Transverse colon (tissue), 4 donors: ENCODE data around the gene CDC42EP5. TPM values are rescaled to one million over a fixed set of nuclear protein-coding genes. Genes with fewer than 3 reads are reported as not detected.

Source experiments
- DNase-seq: peaks from one replicate; pipeline ENCODE4 v3.0.0-alpha.2; 2019
- H3K27ac ChIP-seq, 4 donors: fragments of 200-600 bp; sonication (generic); 2 replicates each; pipeline ENCODE4 v1.5.1; 2016 to 2018; ENCODE audit warnings: inconsistent platforms in 4 of 4
- H3K27me3 ChIP-seq: fragments of 200-600 bp; sonication (generic); 2 replicates; pipeline ENCODE4 v1.5.1; 2017; ENCODE audit warnings: inconsistent platforms
- H3K36me3 ChIP-seq, 4 donors: fragments of 200-600 bp; sonication (generic); 2 replicates each; pipeline ENCODE4 v1.5.1; 2017 to 2019; ENCODE audit warnings: inconsistent platforms in 4 of 4
- H3K4me1 ChIP-seq, 4 donors: fragments of 200-600 bp; sonication (generic); 2 replicates each; pipeline ENCODE4 v1.5.1; 2017 to 2020; ENCODE audit warnings: inconsistent platforms in 4 of 4
- H3K4me3 ChIP-seq, 4 donors: fragments of 200-600 bp; sonication (generic); 1 replicate in 1 of 4; 2 replicates in 3 of 4; pipeline versions ENCODE4 v1.5.1 to v1.6.1; 2017 to 2019; ENCODE audit warnings: inconsistent platforms in 4 of 4
- H3K9me3 ChIP-seq, 2 donors: fragments of 200-600 bp; sonication (generic); 2 replicates each; pipeline ENCODE4 v1.5.1; 2017 to 2019; ENCODE audit warnings: inconsistent platforms in 2 of 2
- CTCF ChIP-seq, 5 experiments: fragments of 200-600 bp in 3 of 5; fragments of 450-650 bp in 2 of 5; sonication (generic) in 3 of 5; IDR thresholded peaks; 1 replicate in 2 of 5; 2 replicates in 3 of 5; pipeline ENCODE4 v1.5.1; 2016 to 2017; ENCODE audit warnings: antibody characterized with exemption in 5 of 5, inconsistent platforms in 3 of 5, mild to moderate bottlenecking in 2 of 5, moderate library complexity in 1 of 5
- EP300 ChIP-seq: sonication (generic); formaldehyde crosslinking; IDR thresholded peaks from one replicate; pipeline ENCODE4 v1.6.1; 2017; ENCODE audit warnings: antibody characterized with exemption, low read depth
- POLR2A ChIP-seq: fragments of 450-650 bp; IDR thresholded peaks from one replicate; pipeline ENCODE4 v1.6.1; 2016; ENCODE audit warnings: antibody characterized with exemption, mild to moderate bottlenecking, moderate library complexity
- POLR2AphosphoS5 ChIP-seq, 3 donors: sonication (generic); formaldehyde crosslinking; IDR thresholded peaks; one replicate each; pipeline ENCODE4 v1.6.1; 2016; ENCODE audit warnings: antibody characterized with exemption in 3 of 3
- WGBS, 2 donors: methylation state at CpG; one replicate each; pipeline ENCODE4 v1.1.5; 2018; ENCODE audit warnings: low coverage in 1 of 2; 5-methylcytosine and 5-hydroxymethylcytosine counted together
- in situ Hi-C, 4 donors: fragments of 200-750 bp; cut with MboI; loops; one replicate each; pipeline versions ENCODE4 v1.15.0 to v1.15.1; 2017; ENCODE audit warnings: low sequenced_read_pairs in 3 of 4, low pct_ligation_motif_present in 1 of 4, low pct_unique_long_range_greater_than_20kb in 1 of 4
- intact Hi-C: fragments of 100-400 bp; cut with DNase I; formaldehyde crosslinking; loops from one replicate; pipeline ENCODE4 v1.15.1; 2023; ENCODE audit warnings: low total_unique reads
- total RNA-seq, 4 donors: library from RNA; depleted of rRNA; stranded (reverse); fragments of >200 nt; gene quantifications; one replicate each; pipeline ENCODE4 v1.1.0, GENCODE V29; 2016

CDC42EP5 gene
- total RNA-seq, 4 donors from 2014 or later: 210 to 231 (median 214) TPM

GRCh38 chr19:54422136-54422535, 51.0 kb downstream of the CDC42EP5 start:
- Histone ChIP-seq H3K27ac (no peak overlapping the region), H3K27me3 (peaks cover 63% of the 10 kb centered on the region), H3K4me1 (peaks cover 0 to 5% (median 0%) of the 10 kb centered on the region in 4 donors), H3K36me3 (no peaks in the 10 kb centered on the region), H3K4me3 (no peak overlapping the region), H3K9me3 (no peaks in the 10 kb centered on the region)
- DNase-seq: no peak
- 79 to 94% methylated on average over 3 to 20 of the region's 20 CpGs for WGBS, 2 donors
- in situ Hi-C loops: no loop called here
- intact Hi-C loops: no loop called here
- TF ChIP-seq POLR2AphosphoS5 (IDR thresholded peaks at IDR 0.05) (no peak), POLR2A (no peak), EP300 (no peak), CTCF (IDR thresholded peaks at IDR 0.05) (no peak)

- Histone ChIP-seq H3K27me3 (peaks cover 66% of the 10 kb centered on the region), H3K9me3 (no peaks in the 10 kb centered on the region), H3K27ac (no peak overlapping the region), H3K4me3 (no peak overlapping the region), H3K36me3 (no peaks in the 10 kb centered on the region), H3K4me1 (peaks cover 0 to 5% (median 0%) of the 10 kb centered on the region in 4 donors)
- no peak for DNase-seq
- intact Hi-C loops (no loop called here), in situ Hi-C loops (no loop called here)
- WGBS, 2 donors: 78% methylated on average over 7 of the region's 7 CpGs; no CpG with 5 or more reads in 1 of the 2 donors
- TF ChIP-seq EP300 (no peak), POLR2A (no peak), CTCF (IDR thresholded peaks at IDR 0.05) (no peak), POLR2AphosphoS5 (IDR thresholded peaks at IDR 0.05) (no peak)
Observed at GRCh38 chr19:54421521-54421920, 51.6 kb downstream of the CDC42EP5 start.

GRCh38 chr19:54421169-54421516, 52.0 kb downstream of the CDC42EP5 start:
- no peak for DNase-seq
- in situ Hi-C loops (no loop called here), intact Hi-C loops (no loop called here)
- Histone ChIP-seq H3K36me3 (no peaks in the 10 kb centered on the region), H3K4me1 (peaks cover 0 to 5% (median 0%) of the 10 kb centered on the region in 4 donors), H3K4me3 (no peak overlapping the region), H3K9me3 (no peaks in the 10 kb centered on the region), H3K27me3 (peaks cover 66% of the 10 kb centered on the region), H3K27ac (no peak overlapping the region)
- 38% methylated on average over 9 of the region's 9 CpGs; no CpG with 5 or more reads in 1 of the 2 donors for WGBS, 2 donors
- no peak for TF ChIP-seq POLR2AphosphoS5 (IDR thresholded peaks at IDR 0.05)
- TF ChIP-seq POLR2A: no peak
- no peak for TF ChIP-seq CTCF (IDR thresholded peaks at IDR 0.05)
- no peak for TF ChIP-seq EP300

GRCh38 chr19:54420383-54421168, 52.5 kb downstream of the CDC42EP5 start:
- H3K27ac ChIP-seq: peak overlapping the region in 1 of 4 donors; percentile 25
- TF ChIP-seq CTCF (IDR thresholded peaks at IDR 0.05): no peak
- no peak for TF ChIP-seq POLR2AphosphoS5 (IDR thresholded peaks at IDR 0.05)
- no peak for TF ChIP-seq EP300
- TF ChIP-seq POLR2A: no peak

More at GRCh38 chr19:54420383-54421168, 52.5 kb downstream of the CDC42EP5 start:
- DNase-seq: no peak
- in situ Hi-C loops (no loop called here), intact Hi-C loops (no loop called here)
- peaks cover 0 to 5% (median 0%) of the 10 kb centered on the region in 4 donors for H3K4me1 ChIP-seq
- H3K36me3 ChIP-seq: no peaks in the 10 kb centered on the region
- no peak overlapping the region for H3K4me3 ChIP-seq
- H3K27me3 ChIP-seq: peaks cover 66% of the 10 kb centered on the region
- 15% methylated on average over 24 of the region's 37 CpGs; no CpG with 5 or more reads in 1 of the 2 donors for WGBS, 2 donors
- H3K9me3 ChIP-seq: no peaks in the 10 kb centered on the region
